GM12864 (cell line): ENCODE data around the gene LRRC27.

Source experiments
- DNase-seq: peaks from one replicate; pipeline ENCODE4 v3.0.0-alpha.2; 2011; ENCODE audit warnings: low read depth
- H3K4me3 ChIP-seq: 2 replicates; pipeline ENCODE4 v1.5.1; 2011; ENCODE audit warnings: mild to moderate bottlenecking, low read depth, low read length, control low read depth
- CTCF ChIP-seq: IDR thresholded peaks from 2 replicates; pipeline ENCODE4 v1.5.1; 2011; ENCODE audit warnings: low read depth, mild to moderate bottlenecking, moderate library complexity, low read length, control low read depth, inconsistent platforms; ENCODE audit errors: missing control alignments

LRRC27 gene

GRCh38 chr10:132356621-132357195 lies 24.7 kb downstream of the LRRC27 start:
- DNase-seq, result no peak
- H3K4me3 ChIP-seq, result no peak overlapping the region
- no peak for TF ChIP-seq CTCF

GRCh38 chr10:132357286-132358058 lies 25.5 kb downstream of the LRRC27 start:
- DNase-seq, result no peak
- no peak for TF ChIP-seq CTCF
- H3K4me3 ChIP-seq, result no peak overlapping the region

GRCh38 chr10:132359305-132360040 lies 27.5 kb downstream of the LRRC27 start:
- H3K4me3 ChIP-seq, result no peak overlapping the region
- no peak for TF ChIP-seq CTCF
- DNase-seq, result no peak

- no peak for DNase-seq
- TF ChIP-seq CTCF, result peak; percentile 69
- no peak overlapping the region for H3K4me3 ChIP-seq
Measured at GRCh38 chr10:132360766-132361447, 28.9 kb downstream of the LRRC27 start.

- no peak for DNase-seq
- TF ChIP-seq CTCF, result no peak
- no peak overlapping the region for H3K4me3 ChIP-seq
Measured at GRCh38 chr10:132361581-132362101, 29.6 kb downstream of the LRRC27 start.

- no peak for TF ChIP-seq CTCF
- DNase-seq, result no peak
- H3K4me3 ChIP-seq, result no peak overlapping the region
Measured at GRCh38 chr10:132362151-132362611, 30.2 kb downstream of the LRRC27 start.
